ENCODE results near the gene MAP10. TPM values are rescaled to one million over a fixed set of nuclear protein-coding genes. Genes with fewer than 3 reads are reported as not detected.

MAP10 gene
- total RNA-seq, 3 donors from 2014 or later (not counting 1 experiment from before 2014, with no cell fraction given): 0.95 to 1.9 (median 1.2) TPM

DNA sequence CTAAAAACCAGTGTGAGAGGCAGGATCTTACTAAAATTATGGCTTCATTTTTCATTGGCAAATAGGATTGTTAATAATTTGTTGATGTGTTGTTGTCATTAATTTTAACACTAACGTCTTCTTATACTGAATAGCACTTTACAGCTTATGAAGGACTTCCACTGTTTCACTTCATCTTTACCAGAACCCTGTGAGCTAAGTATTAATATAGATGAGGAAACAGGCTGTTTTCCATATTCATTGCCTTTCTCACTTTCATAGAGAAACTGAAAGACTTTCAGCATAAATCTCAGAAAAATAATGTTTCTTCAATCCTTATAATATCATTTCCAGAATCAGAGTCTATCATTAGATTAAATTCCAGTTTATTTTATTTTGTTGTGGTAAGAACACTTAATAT lies 8.5 kb downstream of the MAP10 start:
- no peaks in the 10 kb centered on the region for H3K4me1 Mint-ChIP-seq
- H3K9me3 ChIP-seq (ENCODE audit: control insufficient read depth, insufficient read depth, low read length): no peaks in the 10 kb centered on the region

GRCh38 chr1:232816324-232816723 lies 11.1 kb downstream of the MAP10 start:
- Mint-ChIP-seq H3K4me1 (no peaks in the 10 kb centered on the region), H3K27ac (no peak overlapping the region), H3K36me3 (no peaks in the 10 kb centered on the region), H3K27me3 (ENCODE audit: low read depth in 2 of 2) (peaks cover 0 to 8% of the 10 kb centered on the region in 2 donors), H3K4me3 (no peak overlapping the region), H3K9me3 (peaks cover 0 to 2% of the 10 kb centered on the region in 2 donors)
- no peak for DNase-seq
- Histone ChIP-seq H3K4me3 (ENCODE audit: low read length) (no peak overlapping the region), H3K27me3 (ENCODE audit: control insufficient read depth, insufficient read depth, low read length) (no peaks in the 10 kb centered on the region), H3K36me3 (ENCODE audit: control insufficient read depth, insufficient read depth, low read length) (no peaks in the 10 kb centered on the region), H3K9me3 (ENCODE audit: control insufficient read depth, insufficient read depth, low read length) (no peaks in the 10 kb centered on the region), H3K4me1 (ENCODE audit: control insufficient read depth, insufficient read depth, low read length) (no peaks in the 10 kb centered on the region), H3K27ac (ENCODE audit: low read length) (no peak overlapping the region)
- TF ChIP-seq CTCF (IDR thresholded peaks at IDR 0.05): no peak
- intact Hi-C loops (cut with micrococcal nuclease): no loop called here
- ATAC-seq: no peak
- 100% methylated on average over 1 of the region's 1 CpG for WGBS (ENCODE audit: insufficient coverage)

More for the DNA sequence above, 8.5 kb downstream of the MAP10 start:
- H3K4me3 ChIP-seq (ENCODE audit: low read length): no peak overlapping the region
- Mint-ChIP-seq H3K9me3 (peaks cover 2% of the 10 kb centered on the region in 2 donors), H3K27ac (no peak overlapping the region), H3K27me3 (ENCODE audit: low read depth in 2 of 2) (peaks cover 0 to 4% of the 10 kb centered on the region in 2 donors), H3K36me3 (no peaks in the 10 kb centered on the region), H3K4me3 (no peak overlapping the region)
- ATAC-seq (no peak), DNase-seq (no peak)
- no CpG with 5 or more reads among the region's 1 CpG for WGBS (ENCODE audit: insufficient coverage)
- intact Hi-C loops (cut with micrococcal nuclease): no loop called here
- H3K27me3 ChIP-seq (ENCODE audit: control insufficient read depth, insufficient read depth, low read length): no peaks in the 10 kb centered on the region
- H3K4me1 ChIP-seq (ENCODE audit: control insufficient read depth, insufficient read depth, low read length): no peaks in the 10 kb centered on the region
- no peaks in the 10 kb centered on the region for H3K36me3 ChIP-seq (ENCODE audit: control insufficient read depth, insufficient read depth, low read length)
- TF ChIP-seq CTCF (IDR thresholded peaks at IDR 0.05): no peak
- no peak overlapping the region for H3K27ac ChIP-seq (ENCODE audit: low read length)

- Mint-ChIP-seq H3K36me3 (no peaks in the 10 kb centered on the region), H3K9me3 (no peaks in the 10 kb centered on the region), H3K4me3 (no peak overlapping the region), H3K4me1 (no peaks in the 10 kb centered on the region), H3K27me3 (ENCODE audit: low read depth in 2 of 2) (peaks cover 0 to 8% of the 10 kb centered on the region in 2 donors), H3K27ac (no peak overlapping the region)
- Histone ChIP-seq H3K27me3 (ENCODE audit: control insufficient read depth, insufficient read depth, low read length) (no peaks in the 10 kb centered on the region), H3K4me1 (ENCODE audit: control insufficient read depth, insufficient read depth, low read length) (no peaks in the 10 kb centered on the region), H3K27ac (ENCODE audit: low read length) (no peak overlapping the region), H3K4me3 (ENCODE audit: low read length) (no peak overlapping the region), H3K9me3 (ENCODE audit: control insufficient read depth, insufficient read depth, low read length) (no peaks in the 10 kb centered on the region), H3K36me3 (ENCODE audit: control insufficient read depth, insufficient read depth, low read length) (no peaks in the 10 kb centered on the region)
- no CpG with 5 or more reads among the region's 2 CpGs for WGBS (ENCODE audit: insufficient coverage)
- TF ChIP-seq CTCF (IDR thresholded peaks at IDR 0.05): no peak
- intact Hi-C loops (cut with micrococcal nuclease): no loop called here
- no peak for ATAC-seq
- DNase-seq: no peak
Observed at GRCh38 chr1:232818040-232818439, 12.8 kb downstream of the MAP10 start.

GRCh38 chr1:232820431-232820830 lies 15.2 kb downstream of the MAP10 start:
- no peaks in the 10 kb centered on the region for H3K27me3 ChIP-seq (ENCODE audit: control insufficient read depth, insufficient read depth, low read length)
- H3K36me3 Mint-ChIP-seq: no peaks in the 10 kb centered on the region
- no peaks in the 10 kb centered on the region for H3K9me3 Mint-ChIP-seq
- no peaks in the 10 kb centered on the region for H3K4me1 Mint-ChIP-seq
- no peak for TF ChIP-seq CTCF (IDR thresholded peaks at IDR 0.05)
- H3K4me1 ChIP-seq (ENCODE audit: control insufficient read depth, insufficient read depth, low read length): no peaks in the 10 kb centered on the region
- DNase-seq (no peak), ATAC-seq (no peak)
- peaks cover 0 to 8% of the 10 kb centered on the region in 2 donors for H3K27me3 Mint-ChIP-seq (ENCODE audit: low read depth in 2 of 2)
- H3K36me3 ChIP-seq (ENCODE audit: control insufficient read depth, insufficient read depth, low read length): no peaks in the 10 kb centered on the region
- WGBS (ENCODE audit: insufficient coverage): 96% methylated on average over 1 of the region's 1 CpG
- H3K4me3 ChIP-seq (ENCODE audit: low read length): no peak overlapping the region
- H3K4me3 Mint-ChIP-seq: no peak overlapping the region
- H3K27ac Mint-ChIP-seq: no peak overlapping the region
- no peaks in the 10 kb centered on the region for H3K9me3 ChIP-seq (ENCODE audit: control insufficient read depth, insufficient read depth, low read length)
- intact Hi-C loops (cut with micrococcal nuclease): no loop called here
- H3K27ac ChIP-seq (ENCODE audit: low read length): no peak overlapping the region

All from natural killer cell (primary cell).